ENCODE results near the gene GPATCH8.

GPATCH8 gene

GRCh38 chr17:44536090-44536953 is 33.1 kb upstream of the GPATCH8 start:
- H3K27ac ChIP-seq: peak overlapping the region in 1 of 2 donors; percentile 64
- no peak for DNase-seq (ENCODE audit: low spot score)
- no peak for TF ChIP-seq CTCF (IDR thresholded peaks at IDR 0.05)
- no peak overlapping the region for H3K4me3 ChIP-seq

GRCh38 chr17:44533533-44534246 is 30.5 kb upstream of the GPATCH8 start:
- H3K4me3 ChIP-seq: peak overlapping the region; percentile 27
- peak overlapping the region in 1 of 2 donors; percentile 50 for H3K27ac ChIP-seq
- DNase-seq (ENCODE audit: low spot score): peak; percentile 87
- peak; percentile 96 for TF ChIP-seq CTCF (IDR thresholded peaks at IDR 0.05)

GRCh38 chr17:44530896-44531418 is 27.8 kb upstream of the GPATCH8 start:
- no peak for TF ChIP-seq CTCF (IDR thresholded peaks at IDR 0.05)
- H3K4me3 ChIP-seq: no peak overlapping the region
- DNase-seq (ENCODE audit: low spot score): no peak
- no peak overlapping the region for H3K27ac ChIP-seq

GRCh38 chr17:44529864-44530263 is 26.7 kb upstream of the GPATCH8 start:
- no peak for DNase-seq (ENCODE audit: low spot score)
- Histone ChIP-seq H3K4me3 (no peak overlapping the region), H3K27ac (no peak overlapping the region)
- TF ChIP-seq CTCF (IDR thresholded peaks at IDR 0.05): no peak

GRCh38 chr17:44527954-44528353 is 24.7 kb upstream of the GPATCH8 start:
- DNase-seq (ENCODE audit: low spot score): no peak
- H3K27ac ChIP-seq: no peak overlapping the region
- no peak for TF ChIP-seq CTCF (IDR thresholded peaks at IDR 0.05)
- H3K4me3 ChIP-seq: no peak overlapping the region

GRCh38 chr17:44527102-44527501 is 23.9 kb upstream of the GPATCH8 start:
- no peak for DNase-seq (ENCODE audit: low spot score)
- no peak overlapping the region for H3K4me3 ChIP-seq
- TF ChIP-seq CTCF (IDR thresholded peaks at IDR 0.05): no peak
- H3K27ac ChIP-seq: no peak overlapping the region

Data from coronary artery (tissue), 2 donors.